ENCODE measurements around the gene MBLAC1.

MBLAC1 gene, protein sequence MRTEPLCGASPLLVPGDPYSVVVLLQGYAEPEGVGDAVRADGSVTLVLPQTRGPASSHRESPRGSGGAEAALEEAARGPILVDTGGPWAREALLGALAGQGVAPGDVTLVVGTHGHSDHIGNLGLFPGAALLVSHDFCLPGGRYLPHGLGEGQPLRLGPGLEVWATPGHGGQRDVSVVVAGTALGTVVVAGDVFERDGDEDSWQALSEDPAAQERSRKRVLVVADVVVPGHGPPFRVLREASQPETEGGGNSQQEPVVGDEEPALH

DNA sequence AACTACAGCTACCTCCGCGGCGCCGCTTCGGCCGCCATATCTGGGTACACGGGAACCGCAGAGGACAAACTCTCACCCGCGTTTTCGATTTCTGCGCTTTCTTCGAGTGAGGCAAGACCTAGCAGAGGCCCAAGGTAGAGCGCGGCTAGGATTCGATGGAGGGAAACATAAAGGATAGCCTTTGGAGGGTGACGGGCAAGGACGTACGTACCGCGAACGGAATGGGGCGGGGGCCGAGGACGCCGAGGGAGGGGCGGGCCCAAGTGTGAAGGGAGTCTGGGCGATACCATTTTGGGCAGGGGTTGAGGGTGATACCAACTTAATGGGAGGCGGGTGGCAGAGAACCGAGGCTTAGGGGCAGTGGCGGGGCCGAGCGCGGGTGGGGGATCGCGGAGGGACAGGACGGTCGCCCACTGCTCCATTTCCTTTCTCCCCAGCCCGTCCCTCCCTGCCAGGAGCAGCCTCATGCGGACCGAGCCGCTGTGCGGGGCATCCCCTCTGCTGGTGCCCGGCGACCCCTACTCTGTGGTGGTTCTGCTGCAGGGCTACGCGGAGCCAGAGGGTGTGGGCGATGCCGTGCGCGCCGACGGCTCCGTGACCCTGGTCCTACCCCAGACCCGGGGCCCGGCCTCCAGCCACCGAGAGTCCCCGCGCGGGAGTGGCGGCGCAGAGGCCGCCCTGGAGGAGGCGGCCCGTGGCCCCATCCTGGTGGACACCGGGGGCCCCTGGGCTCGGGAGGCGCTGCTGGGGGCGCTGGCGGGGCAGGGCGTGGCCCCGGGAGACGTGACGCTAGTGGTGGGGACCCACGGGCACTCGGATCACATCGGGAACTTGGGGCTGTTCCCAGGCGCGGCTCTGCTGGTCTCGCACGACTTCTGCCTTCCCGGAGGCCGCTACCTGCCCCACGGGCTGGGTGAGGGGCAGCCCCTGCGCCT, at the start of gene MBLAC1:
Gene MBLAC1 (plus strand): TSS at position 37 of the 935 bp plus-strand sequence. CDS start 429 bp downstream, at position 466.
- DNase-seq: peak; percentile 94

DNA sequence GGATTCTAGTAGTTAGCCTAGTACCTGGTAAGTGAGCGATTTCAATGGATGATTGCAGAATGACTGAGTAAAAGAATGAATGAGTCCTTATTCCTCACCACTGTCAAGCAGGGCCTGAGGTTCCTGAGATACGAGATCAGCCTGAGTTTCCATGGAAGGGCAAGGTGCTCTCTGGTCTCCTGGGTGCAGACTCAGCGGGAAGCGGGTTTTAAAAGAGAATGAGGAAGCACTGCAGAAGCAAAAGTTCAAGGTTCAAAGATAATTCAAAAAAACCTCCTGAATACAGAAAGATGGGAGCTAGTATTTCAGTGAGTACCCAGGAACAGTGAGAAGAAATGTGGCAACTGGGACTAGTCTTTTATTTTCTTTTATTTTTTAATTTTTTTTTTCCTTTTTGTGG, 49.6 kb upstream of the MBLAC1 start:
- DNase-seq: no peak

DNA sequence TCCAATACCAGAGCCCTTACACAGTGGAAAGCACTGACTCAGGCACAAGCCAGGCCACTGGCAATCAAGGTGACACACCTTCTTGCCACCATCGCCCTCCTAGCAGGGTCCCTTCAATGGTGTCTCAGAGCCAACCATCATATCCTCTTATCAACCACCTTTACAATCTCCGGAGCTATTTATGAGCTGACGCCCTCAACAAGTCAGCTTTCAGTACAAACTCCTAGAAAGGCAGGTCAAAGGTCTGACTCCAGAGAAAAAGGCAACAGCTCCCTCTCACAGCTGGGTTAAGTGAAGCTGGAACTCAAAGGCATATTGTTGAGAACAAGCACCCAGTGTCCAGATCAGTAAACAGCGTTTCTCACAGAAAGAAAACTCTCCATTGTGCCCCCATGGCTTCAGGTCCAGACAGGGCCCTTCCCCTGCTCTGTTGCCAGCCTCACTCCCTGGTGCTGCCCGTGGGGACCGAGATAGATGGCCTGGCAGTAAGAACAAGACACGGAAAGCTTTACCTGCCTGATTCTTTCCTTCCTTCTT, 47.7 kb upstream of the MBLAC1 start:
- DNase-seq: no peak

DNA sequence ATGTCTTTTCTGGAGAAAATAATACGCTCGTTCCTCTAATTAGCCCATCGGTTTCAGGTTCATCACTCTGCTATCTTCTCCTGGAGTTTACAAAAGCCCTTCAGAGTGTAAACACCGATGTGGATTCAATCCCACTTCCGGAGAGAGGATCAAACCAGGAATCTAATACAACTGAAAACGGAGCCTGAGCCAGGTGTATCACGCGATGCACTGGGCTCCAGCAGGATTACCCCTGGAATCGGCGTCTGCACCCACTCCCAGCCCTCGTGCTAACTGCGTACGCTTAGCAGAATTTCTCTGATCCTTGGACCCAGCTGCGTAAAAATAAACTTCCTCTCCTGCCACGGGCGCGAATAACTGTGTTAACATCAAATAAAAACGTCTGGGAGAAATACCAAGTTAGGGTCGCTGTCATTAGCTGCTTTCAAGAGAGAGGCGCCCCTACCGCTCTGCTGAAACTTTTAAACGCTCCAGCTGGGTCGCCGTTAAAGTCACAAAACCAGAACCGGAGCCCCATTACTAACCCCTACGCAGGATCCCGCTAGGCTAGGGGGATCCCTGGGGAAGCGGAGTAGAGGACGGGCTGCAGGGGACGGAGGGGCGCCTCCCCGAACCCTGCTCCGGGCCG, 45.7 kb upstream of the MBLAC1 start:
- no peak for DNase-seq

DNA sequence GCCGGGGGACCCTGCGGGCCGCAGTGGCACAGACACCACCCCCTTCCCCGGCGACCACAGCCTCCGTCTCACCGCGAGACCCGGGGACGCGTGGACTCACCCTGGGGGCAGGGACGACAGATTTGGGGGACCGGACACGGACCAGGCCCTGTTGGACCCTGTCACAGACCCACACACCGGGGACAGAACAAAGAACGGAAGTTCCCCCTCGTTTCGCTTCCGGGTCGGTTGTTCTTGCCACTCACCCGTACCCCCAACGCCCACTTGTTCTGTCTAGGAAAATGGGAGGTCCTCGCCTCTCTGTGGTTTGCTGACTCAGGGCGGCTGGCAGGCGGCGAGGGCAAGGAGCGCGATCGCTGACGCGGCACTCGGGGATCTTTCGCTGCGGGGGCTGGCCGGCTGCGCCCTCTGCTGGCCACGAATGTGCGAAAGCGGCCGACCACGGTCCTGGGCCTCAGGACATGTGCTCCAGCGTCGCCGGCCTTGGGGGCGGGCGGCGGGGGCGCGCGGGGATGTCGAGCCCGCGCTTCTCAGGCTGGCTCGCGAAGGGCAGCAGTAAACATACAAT, 45.1 kb upstream of the MBLAC1 start, which contains the start of gene ZNF3:
Gene ZNF3 (minus strand): TSS at position 189 of the 568 bp plus-strand sequence. CDS start 4,366 bp downstream, outside the sequence.
- peak; percentile 98 for DNase-seq

DNA sequence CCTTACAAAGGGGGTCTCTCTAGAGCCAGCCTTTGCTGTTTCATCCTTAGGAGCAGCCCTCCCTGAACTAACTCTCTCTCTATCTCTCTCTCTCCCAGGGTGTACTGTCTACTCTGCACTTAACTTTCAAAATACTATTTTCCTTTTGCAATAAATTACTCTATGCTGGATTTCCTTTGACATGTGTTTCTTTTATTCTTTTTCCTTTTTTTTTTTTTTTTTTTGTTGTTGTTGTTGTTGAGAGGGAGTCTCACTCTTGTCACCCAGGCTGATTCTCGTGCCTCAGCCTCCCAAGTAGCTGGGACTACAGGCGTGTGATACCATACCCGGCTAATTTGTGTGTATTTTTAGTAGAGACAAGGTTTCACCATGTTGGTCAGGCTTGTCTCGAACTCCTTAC, 43.8 kb upstream of the MBLAC1 start:
- DNase-seq: no peak

DNA sequence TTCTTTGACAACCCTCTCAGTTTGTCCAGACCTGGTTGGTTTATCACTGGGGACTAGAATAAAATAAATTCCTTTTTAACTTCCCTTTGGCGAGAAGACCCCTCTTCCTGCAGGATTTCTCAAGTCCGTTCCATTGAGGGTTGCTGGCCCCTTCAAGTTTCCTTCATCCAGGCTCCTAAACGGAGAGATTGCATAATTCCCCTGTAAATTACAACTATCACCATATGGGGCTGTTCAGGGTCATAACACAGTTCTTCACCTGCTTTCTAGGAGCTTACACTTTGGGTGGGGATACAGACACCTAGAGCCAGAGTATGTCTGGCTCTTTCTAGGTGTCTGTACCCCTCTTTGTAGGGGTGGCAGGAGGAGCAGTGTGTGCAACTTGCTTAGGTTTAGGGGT, 41.3 kb upstream of the MBLAC1 start:
- DNase-seq: no peak

DNA sequence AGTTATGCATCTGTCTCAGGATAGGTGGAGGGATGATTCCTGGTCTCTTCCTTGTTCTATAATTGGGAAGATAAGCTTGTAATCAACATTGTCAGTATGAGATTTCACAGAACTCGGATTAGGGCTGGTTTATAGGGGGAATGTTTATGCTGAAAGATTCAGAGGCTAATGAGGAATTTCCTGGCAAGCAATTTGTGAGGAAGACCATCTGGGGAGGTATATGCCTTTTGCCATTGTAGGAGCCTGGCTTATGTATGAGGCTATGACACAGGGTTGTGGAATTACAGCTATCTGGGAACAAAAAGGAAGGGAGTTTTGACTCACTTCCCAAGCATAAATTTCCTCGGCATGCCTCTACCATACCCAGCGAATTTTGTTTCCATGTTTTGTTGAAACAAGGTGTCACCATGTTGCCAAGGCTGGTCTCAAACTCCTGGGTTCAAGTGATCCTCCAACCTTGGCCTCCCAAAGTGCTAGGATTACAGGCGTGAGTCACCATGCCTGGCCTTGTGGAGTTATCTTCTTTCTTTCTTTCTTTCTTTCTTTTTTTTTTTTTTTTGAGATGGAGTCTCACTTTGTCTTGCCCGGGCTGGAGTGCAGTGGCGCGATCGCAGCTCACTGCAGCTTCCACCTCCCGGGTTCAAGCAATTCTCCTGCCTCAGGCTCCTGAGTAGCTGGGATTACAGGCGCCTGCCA, 39.6 kb upstream of the MBLAC1 start:
- no peak for DNase-seq

DNA sequence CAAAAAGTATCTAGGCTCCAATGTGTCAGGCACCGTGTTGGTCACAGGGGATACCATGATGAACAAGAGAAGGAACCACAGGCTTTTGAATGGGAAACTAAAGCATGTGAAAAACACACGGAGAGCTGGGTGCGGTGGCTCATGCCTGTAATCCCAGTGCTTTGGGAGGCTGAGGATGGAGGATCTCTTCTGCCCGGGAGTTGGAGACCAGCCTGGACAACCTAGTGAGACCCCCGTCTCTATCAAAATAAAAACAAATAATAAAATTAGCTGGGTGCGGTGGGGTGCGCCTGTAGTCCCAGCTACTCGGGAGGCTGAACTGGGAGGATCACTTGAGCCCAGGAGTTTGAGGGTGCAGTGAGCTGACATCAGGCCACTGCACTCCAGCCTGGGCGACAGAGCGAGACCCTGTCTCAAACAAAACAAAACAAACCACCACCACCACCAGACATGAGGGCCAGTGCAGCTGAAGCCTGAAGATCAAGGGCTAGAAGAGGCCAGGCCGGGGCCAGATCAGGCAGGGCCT, 38.6 kb upstream of the MBLAC1 start:
- no peak for DNase-seq

DNA sequence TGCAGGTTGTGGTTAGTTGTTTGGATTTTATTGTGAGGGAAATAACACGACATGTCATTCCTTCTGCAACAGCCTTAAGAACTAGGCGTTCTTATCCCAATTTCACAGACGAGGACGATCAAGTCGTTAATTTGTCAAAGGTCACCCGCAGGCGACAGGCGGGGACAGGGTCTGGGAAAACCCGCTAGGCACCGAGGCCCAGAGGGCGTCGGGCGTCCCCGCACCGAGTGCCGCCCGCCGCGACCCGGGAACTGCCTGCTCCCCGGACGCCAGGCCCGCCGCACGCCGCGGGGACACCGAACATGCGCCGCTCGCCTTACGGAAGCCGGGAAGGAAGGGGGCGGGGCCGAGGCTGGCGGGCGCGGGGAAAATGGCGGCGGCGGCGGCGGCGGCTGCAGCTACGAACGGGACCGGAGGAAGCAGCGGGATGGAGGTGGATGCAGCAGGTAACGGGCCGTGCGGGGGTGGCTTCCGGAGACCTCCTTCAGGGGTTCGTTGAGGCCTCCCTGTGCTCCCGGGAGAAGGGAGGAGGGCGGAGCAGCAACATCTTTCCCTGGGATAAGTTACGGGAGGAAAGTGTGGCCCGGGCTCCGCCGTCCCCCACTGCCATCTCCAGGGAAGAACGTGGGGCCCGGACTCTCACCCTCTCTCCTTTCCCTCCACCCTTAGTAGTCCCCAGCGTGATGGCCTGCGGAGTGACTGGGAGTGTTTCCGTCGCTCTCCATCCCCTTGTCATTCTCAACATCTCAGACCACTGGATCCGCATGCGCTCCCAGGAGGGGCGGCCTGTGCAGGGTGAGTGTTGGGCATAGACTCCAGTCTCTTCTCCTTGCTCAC, 37.9 kb upstream of the MBLAC1 start, which contains the start of gene COPS6:
Gene COPS6 (plus strand): TSS at position 349 of the 837 bp plus-strand sequence. CDS start 22 bp downstream, at position 371.
- peak; percentile 64 for DNase-seq

DNA sequence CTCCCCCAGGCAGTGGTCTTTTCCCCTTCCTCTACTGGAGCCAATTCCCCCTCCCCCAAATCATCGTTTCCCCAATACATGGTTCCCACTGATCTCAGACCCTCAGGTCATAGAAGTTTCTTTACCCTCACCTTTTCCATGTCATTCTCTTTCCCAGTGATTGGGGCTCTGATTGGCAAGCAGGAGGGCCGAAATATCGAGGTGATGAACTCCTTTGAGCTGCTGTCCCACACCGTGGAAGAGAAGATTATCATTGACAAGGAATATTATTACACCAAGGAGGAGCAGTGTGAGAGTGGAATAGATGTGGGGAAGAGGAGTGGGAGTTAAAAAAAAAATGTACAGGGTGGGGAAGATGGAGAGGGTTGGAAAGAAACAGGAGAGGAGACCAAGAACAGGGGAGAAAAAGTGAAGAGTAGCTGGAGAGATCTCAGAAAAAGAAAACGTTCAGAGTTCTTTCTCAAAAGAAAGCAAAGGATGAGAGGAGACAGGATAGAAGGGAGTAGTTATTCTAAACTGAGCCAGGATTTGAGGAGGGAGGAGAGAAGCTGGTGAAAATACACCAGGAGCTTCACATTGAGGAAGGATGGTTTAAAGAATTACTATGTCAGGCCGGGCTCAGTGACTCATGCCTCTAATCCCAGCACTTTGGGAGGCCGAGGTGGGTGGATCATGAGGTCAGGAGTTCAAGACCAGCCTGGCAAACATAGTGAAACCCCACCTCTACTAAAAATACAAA, 37.1 kb upstream of the MBLAC1 start:
- DNase-seq: no peak

DNA sequence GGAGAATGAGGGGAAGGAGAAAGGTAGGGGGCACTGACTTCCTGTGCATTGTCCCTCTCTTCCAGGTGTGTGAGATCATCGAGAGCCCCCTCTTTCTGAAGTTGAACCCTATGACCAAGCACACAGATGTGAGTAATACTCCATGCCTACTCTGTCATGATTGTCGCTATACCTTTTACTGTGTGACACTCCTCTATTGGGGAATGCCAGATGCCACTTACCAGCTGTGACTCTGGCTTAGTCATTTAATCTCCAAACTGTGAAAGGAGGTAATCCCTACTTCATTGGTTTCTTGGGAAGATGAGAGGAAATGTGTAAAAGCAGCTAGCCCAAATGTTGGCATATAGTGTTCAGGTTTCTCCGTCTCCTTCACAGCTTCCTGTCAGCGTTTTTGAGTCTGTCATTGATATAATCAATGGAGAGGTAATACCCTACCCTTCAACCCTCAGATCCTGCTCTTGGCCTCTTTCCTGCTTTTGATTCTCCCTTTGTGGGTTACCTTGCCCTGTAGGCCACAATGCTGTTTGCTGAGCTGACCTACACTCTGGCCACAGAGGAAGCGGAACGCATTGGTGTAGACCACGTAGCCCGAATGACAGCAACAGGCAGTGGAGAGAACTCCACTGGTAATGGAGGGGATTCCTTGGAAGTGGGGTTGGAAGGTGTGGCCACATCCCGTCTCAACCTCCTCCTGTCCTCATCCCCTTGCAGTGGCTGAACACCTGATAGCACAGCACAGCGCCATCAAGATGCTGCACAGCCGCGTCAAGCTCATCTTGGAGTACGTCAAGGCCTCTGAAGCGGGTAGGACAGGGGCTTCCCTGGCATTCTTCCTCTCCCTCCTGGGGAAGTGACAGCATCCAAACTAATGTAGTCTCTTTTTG, 36.0 kb upstream of the MBLAC1 start:
- no peak for DNase-seq

DNA sequence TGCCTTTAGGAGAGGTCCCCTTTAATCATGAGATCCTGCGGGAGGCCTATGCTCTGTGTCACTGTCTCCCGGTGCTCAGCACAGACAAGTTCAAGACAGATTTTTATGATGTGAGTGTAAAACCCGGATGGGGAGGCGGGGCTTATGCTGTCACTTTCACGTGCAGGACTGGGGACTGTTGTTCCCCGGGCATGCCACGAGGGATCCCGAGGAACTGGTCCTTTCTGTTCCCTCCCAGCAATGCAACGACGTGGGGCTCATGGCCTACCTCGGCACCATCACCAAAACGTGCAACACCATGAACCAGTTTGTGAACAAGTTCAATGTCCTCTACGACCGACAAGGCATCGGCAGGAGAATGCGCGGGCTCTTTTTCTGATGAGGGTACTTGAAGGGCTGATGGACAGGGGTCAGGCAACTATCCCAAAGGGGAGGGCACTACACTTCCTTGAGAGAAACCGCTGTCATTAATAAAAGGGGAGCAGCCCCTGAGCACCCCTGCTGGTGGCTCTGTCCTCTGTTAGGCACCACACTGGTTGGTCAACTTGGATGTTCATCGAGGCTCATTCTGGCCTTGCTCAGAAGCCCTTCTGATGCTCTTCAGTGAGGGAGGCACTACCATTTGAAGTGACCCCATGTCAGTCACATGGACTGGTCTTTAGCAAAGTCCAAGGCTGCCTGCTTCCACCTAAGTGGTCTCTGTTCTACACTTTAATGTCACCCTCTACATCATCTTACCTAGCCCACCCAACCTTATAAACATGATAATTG, 35.2 kb upstream of the MBLAC1 start:
- DNase-seq: no peak

DNA sequence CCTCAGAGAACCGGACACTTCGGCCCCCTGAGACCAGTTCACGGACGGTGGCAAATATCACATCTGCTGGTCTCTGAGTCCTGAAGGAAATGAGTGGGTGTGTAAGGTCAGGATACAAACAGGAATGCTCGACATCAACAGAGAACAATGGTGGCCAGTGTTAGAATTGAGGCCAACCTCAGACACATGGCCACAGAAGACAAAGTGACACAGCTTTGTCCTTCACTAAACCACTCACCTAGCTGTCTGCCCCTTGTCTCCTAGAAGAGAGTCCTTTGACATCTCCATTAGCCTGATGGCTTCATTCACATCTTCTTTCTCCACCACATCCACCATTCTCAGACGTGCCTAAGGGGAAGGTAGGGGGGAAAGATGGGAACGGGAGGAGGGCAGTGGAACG, 33.7 kb upstream of the MBLAC1 start:
- no peak for DNase-seq

DNA sequence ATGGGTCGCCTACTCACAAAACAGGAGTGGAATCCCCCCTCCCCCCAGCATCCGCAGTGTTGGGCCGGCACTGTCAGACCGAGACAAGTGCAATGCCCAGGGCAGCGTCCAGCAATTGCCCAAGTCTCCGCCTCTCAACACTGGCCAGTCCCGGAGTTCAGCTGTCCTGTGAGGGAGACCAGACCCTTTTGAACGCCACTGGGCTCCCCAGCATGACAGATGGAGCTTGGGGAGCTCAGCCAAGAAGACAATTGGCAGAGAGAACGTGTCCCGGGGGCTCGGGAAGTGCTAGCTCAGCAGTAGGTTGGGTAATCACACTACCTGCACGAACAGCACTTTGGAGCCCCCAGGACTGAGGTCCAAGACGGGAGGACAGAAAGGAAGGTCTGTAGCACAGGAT, 33.3 kb upstream of the MBLAC1 start:
- no peak for DNase-seq

DNA sequence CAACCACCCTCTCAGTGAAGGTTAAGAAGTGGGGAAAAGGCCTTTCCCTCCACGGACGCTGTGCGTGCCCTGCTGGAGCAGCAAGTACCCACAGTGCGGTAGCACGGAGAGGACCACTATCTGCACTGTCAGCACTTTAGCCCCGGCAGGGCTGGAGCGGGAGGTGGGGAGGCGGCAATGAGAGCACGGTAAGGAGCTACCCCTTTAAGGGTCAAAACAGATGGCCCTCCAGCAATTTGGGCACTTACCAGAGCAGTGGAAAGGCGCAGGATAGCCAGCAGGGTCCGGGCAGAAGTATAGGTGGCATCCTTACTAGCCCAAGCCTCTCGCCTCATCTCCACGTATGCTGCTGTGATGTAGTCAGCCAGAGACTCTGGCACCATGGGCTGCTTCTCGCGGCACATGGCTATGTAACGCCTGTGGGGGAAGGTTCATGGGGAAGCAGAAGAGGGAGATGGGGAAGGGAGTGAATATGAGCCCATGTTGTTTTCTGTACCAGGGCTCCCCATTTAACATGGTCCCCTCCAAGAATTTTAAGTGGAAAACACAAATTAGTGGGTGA, 32.8 kb upstream of the MBLAC1 start:
- DNase-seq: no peak

DNA sequence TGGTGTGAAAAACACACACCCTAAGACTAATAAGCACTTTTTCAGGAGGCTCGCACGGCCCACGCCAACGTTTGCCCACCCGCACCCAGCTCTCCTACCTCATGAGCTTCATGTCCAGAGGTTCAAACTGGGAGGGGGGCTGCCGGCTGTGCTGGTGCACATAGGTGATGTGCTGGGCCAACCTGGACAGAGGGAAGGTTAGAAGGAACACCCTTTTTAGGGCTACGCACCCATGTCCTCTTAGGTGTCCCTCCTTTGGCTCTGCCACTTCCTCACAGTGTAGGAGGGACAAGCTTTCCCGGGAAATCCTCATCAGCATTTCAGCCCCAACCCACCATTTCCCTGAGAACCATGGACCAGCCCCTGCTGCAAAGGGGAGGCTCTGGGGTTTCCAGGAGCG, 31.5 kb upstream of the MBLAC1 start:
- no peak for DNase-seq

DNA sequence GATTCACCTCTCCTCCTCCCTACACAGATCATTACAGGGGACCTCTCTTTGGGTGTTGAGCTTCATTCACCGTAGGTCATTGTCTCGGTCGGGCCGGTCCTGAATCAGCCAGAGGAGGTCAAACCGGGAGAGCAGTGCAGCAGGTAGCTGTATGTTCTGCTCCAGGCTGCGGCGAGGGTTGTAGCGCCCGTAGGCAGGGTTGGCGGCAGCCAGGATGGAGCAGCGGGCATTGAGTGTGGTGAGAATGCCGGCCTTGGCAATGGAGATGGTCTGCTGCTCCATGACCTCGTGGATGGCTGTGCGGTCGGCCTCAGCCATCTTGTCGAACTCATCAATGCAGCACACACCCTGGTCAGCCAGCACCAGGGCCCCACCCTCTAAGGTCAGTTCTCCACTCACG, 31.1 kb upstream of the MBLAC1 start:
- no peak for DNase-seq

Data from NCI-H1436 (cell line).